Heart left ventricle (tissue), 13 donors: ENCODE data around the gene CPT2.

Experiments
- CTCF ChIP-seq, 12 donors: fragments of 200-600 bp; sonication (generic) in 4 of 12; IDR thresholded peaks; one replicate each; pipeline versions ENCODE4 v1.5.0 to v1.8.0; 2018 to 2022; ENCODE audit warnings: antibody characterized with exemption in 12 of 12, mild to moderate bottlenecking in 5 of 12
- POLR2A ChIP-seq, 2 donors: fragments of 450-650 bp; IDR thresholded peaks; one replicate each; pipeline ENCODE4 v1.6.1; 2017; ENCODE audit warnings: antibody characterized with exemption in 2 of 2, mild to moderate bottlenecking in 2 of 2, moderate library complexity in 2 of 2
- donor health status: ischemic (EF 13 %, LVEDD 7.1; RV severe dilation, severe dysfunction).
- donor health status: DM: no; HTN: yes; CAD: no.
- donor health status: DM: no; HTN: no; CAD: no.
- donor health status: ischemic (EF 25% LVEDD 6.9; RV normal size, moderate dysfunction).
- donor health status: ischemic (EF 25% LVEDD 5.7; RV mildly dilated, moderate dysfunction).
- donor health status: ischemic (EF 35%, LVEDD 5.7; RV mildly dilated, moderate dysfunction).
- donor health status: nonischemic (EF 11% LVEDD 7.7; RV severe dilation, severe dysfunction).
- donor health status: DM: yes; HTN: yes; CAD: no.
- donor health status: PGD.
- donor health status: ischemic (EF 29% LVEDD 5.4; RV normal size, mild dysfunction).
- donor health status: nonischemic (EF 23%, LVEDD 6.1; RV moderate dilation, normal function).

- no peak for TF ChIP-seq CTCF (IDR thresholded peaks at IDR 0.05)
- peak in 1 of 2 donors; percentile 73 for TF ChIP-seq POLR2A (IDR thresholded peaks at IDR 0.05)
Observed at GRCh38 chr1:53238197-53239155, 41.9 kb downstream of the CPT2 start, which contains the start of gene MAGOH.
